ENCODE data around the gene ACIN1. TPM values are rescaled to one million over a fixed set of nuclear protein-coding genes. Genes with fewer than 3 reads are reported as not detected.

Gene ACIN1
- total RNA-seq, 2 experiments from 2014 or later = 282 to 288 TPM

DNA sequence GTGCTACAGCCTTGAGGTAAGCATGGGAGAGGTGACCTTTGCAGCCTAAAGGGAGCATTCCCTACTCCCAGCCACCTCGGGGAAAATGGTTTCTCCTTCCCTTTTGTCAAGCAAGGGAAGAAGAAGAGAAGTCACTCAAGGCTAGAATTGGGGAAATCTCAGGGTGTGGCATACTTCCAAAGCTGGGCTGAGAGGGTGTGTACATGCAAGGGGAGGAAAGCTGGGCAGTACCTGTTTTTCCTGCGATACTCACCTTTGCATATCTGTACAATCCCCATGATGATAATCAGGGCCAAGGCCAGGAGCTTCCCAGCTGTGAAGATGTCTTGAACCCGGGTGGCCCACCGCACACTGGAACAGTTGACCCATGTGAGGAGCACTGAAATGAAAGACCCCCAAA lies 47.9 kb upstream of the ACIN1 start:
- Histone ChIP-seq H3K4me1 (ENCODE audit: insufficient read depth, low read length) (no peaks in the 10 kb centered on the region), H3K4me3 (ENCODE audit: low read length) (no peak overlapping the region), H3K9me3 (ENCODE audit: control insufficient read depth in 1 of 2, insufficient read depth in 1 of 2, low read length in 2 of 2) (no peaks in the 10 kb centered on the region), H3K36me3 (ENCODE audit: insufficient read depth, low read length) (no peaks in the 10 kb centered on the region), H3K27ac (ENCODE audit: low read depth in 1 of 2, low read length in 2 of 2) (no peak overlapping the region), H3K27me3 (ENCODE audit: control insufficient read depth in 1 of 2, insufficient read depth in 2 of 2, low read length in 2 of 2) (no peaks in the 10 kb centered on the region)
- no peaks in the 10 kb centered on the region for H3K4me1 Mint-ChIP-seq (ENCODE audit: low read depth)
- intact Hi-C loops (cut with DNase I, micrococcal nuclease) = no loop called here
- H3K36me3 Mint-ChIP-seq (ENCODE audit: low read depth) = no peaks in the 10 kb centered on the region
- ATAC-seq (ENCODE audit: poor library complexity) (no peak), DNase-seq (no peak)
- H3K27me3 Mint-ChIP-seq = peaks cover 14% of the 10 kb centered on the region
- H3K9me3 Mint-ChIP-seq = no peaks in the 10 kb centered on the region
- no peak overlapping the region for H3K4me3 Mint-ChIP-seq
- TF ChIP-seq, protein P1, sequence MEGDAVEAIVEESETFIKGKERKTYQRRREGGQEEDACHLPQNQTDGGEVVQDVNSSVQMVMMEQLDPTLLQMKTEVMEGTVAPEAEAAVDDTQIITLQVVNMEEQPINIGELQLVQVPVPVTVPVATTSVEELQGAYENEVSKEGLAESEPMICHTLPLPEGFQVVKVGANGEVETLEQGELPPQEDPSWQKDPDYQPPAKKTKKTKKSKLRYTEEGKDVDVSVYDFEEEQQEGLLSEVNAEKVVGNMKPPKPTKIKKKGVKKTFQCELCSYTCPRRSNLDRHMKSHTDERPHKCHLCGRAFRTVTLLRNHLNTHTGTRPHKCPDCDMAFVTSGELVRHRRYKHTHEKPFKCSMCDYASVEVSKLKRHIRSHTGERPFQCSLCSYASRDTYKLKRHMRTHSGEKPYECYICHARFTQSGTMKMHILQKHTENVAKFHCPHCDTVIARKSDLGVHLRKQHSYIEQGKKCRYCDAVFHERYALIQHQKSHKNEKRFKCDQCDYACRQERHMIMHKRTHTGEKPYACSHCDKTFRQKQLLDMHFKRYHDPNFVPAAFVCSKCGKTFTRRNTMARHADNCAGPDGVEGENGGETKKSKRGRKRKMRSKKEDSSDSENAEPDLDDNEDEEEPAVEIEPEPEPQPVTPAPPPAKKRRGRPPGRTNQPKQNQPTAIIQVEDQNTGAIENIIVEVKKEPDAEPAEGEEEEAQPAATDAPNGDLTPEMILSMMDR (IDR thresholded peaks at IDR 0.05) = no peak
- ChIA-PET POLR2A (no interaction called here), CTCF (no interaction called here)
- no peak overlapping the region for H3K27ac Mint-ChIP-seq

DNA sequence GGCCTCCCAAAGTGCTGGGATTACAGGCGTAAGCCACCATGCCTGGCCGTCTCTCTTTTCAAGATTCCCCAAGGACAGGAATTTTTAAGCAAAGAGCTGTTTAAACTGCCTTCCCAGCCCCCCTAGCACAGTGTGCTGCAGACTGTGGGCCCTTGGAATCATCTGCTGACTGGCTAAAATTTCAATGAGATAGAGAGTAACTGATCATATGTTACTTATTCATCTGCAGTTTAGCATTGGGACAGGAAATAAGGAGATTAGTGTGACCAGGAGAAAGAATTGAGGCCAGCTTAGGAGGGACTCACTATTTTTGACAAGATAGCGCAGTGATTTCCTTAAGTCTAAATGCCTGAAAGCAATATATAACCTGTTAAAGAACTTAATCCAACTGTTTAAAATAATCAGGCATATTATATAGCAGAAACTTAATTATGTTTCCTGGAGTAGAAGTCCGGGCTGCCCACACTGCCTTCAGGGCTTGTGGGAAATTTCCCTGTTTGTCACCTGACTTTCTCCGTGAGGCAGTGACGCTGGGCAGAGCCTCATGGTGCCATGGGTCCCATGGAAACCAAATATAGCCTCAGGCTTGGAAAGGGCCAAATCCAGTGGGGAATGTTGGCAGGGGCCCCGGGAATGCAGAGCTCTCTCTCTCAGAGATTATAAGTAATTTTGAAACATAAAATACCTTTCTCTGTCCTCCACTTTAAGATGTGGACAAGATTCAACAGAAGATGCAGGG lies 46.9 kb upstream of the ACIN1 start:
- Mint-ChIP-seq H3K4me1 (ENCODE audit: low read depth) (no peaks in the 10 kb centered on the region), H3K27ac (no peak overlapping the region), H3K36me3 (ENCODE audit: low read depth) (no peaks in the 10 kb centered on the region), H3K27me3 (peaks cover 5% of the 10 kb centered on the region), H3K4me3 (no peak overlapping the region), H3K9me3 (no peaks in the 10 kb centered on the region)
- no peak overlapping the region for H3K4me3 ChIP-seq (ENCODE audit: low read length)
- DNase-seq (no peak), ATAC-seq (ENCODE audit: poor library complexity) (no peak)
- ChIA-PET CTCF (no interaction called here), POLR2A (no interaction called here)
- TF ChIP-seq, protein P1 (IDR thresholded peaks at IDR 0.05) = no peak
- H3K4me1 ChIP-seq (ENCODE audit: insufficient read depth, low read length) = no peaks in the 10 kb centered on the region
- H3K9me3 ChIP-seq (ENCODE audit: control insufficient read depth in 1 of 2, insufficient read depth in 1 of 2, low read length in 2 of 2) = no peaks in the 10 kb centered on the region
- no peak overlapping the region for H3K27ac ChIP-seq (ENCODE audit: low read depth in 1 of 2, low read length in 2 of 2)
- H3K36me3 ChIP-seq (ENCODE audit: insufficient read depth, low read length) = no peaks in the 10 kb centered on the region
- intact Hi-C loops (cut with DNase I, micrococcal nuclease) = no loop called here
- no peaks in the 10 kb centered on the region for H3K27me3 ChIP-seq (ENCODE audit: control insufficient read depth in 1 of 2, insufficient read depth in 2 of 2, low read length in 2 of 2)

DNA sequence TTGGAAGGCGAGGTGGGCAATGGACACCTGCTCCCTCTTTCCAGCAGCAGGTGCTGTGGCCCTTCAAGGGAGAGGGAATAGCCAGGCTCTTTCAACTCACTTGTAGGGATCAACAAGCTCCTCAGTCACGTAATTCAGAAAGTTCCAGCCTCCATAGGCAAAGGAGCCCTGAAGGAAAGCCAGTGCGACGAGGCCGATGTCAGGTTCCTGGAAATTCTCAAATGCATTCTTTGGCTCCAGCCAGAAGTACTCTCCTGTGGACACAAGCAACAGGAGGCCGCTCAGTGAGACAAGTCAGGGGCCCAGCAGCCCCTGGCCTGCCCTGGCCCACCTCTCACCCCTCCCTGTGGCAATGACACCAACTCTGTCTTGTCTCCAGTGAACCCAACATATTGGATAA lies 45.4 kb upstream of the ACIN1 start:
- intact Hi-C loops (cut with DNase I, micrococcal nuclease) = no loop called here
- ChIA-PET CTCF (no interaction called here), POLR2A (no interaction called here)
- no peaks in the 10 kb centered on the region for H3K4me1 ChIP-seq (ENCODE audit: insufficient read depth, low read length)
- ATAC-seq (ENCODE audit: poor library complexity) (no peak), DNase-seq (no peak)
- no peaks in the 10 kb centered on the region for H3K27me3 ChIP-seq (ENCODE audit: control insufficient read depth in 1 of 2, insufficient read depth in 2 of 2, low read length in 2 of 2)
- TF ChIP-seq, protein P1 (IDR thresholded peaks at IDR 0.05) = no peak
- H3K27ac Mint-ChIP-seq = no peak overlapping the region
- H3K36me3 ChIP-seq (ENCODE audit: insufficient read depth, low read length) = no peaks in the 10 kb centered on the region
- no peaks in the 10 kb centered on the region for H3K4me1 Mint-ChIP-seq (ENCODE audit: low read depth)
- no peak overlapping the region for H3K4me3 Mint-ChIP-seq
- no peak overlapping the region for H3K4me3 ChIP-seq (ENCODE audit: low read length)
- H3K9me3 Mint-ChIP-seq = no peaks in the 10 kb centered on the region
- peaks cover 4% of the 10 kb centered on the region for H3K27me3 Mint-ChIP-seq
- no peaks in the 10 kb centered on the region for H3K36me3 Mint-ChIP-seq (ENCODE audit: low read depth)
- H3K9me3 ChIP-seq (ENCODE audit: control insufficient read depth in 1 of 2, insufficient read depth in 1 of 2, low read length in 2 of 2) = no peaks in the 10 kb centered on the region
- H3K27ac ChIP-seq (ENCODE audit: low read depth in 1 of 2, low read length in 2 of 2) = no peak overlapping the region
